ENCODE data around the gene LNPK.
"Not testable (repeated sequence)": the region's sequence is repeated elsewhere in the genome, so short reads cannot be mapped to it uniquely, and the experiment has no call there.

LNPK gene

GRCh38 chr2:175913849-175914743, 88.0 kb downstream of the LNPK start:
- peak in 1 of 10 donors; percentile 74 for DNase-seq
- intact Hi-C loops (cut with DNase I) = not testable (repeated sequence)

- DNase-seq; intact Hi-C loops (cut with DNase I): not testable (repeated sequence)
These were observed 88.8 kb downstream of the LNPK start for GRCh38 chr2:175913267-175913666.

- DNase-seq = no peak
- intact Hi-C loops (cut with DNase I) = no loop called here
These were observed 98.0 kb downstream of the LNPK start for GRCh38 chr2:175904035-175904434.

GRCh38 chr2:175903384-175903936, 98.6 kb downstream of the LNPK start:
- intact Hi-C loops (cut with DNase I) = no loop called here
- no peak for DNase-seq

- intact Hi-C loops (cut with DNase I) = not testable (repeated sequence)
These were observed 106.1 kb downstream of the LNPK start for GRCh38 chr2:175895957-175896356.

GRCh38 chr2:175892046-175892445, 110.0 kb downstream of the LNPK start:
- no peak for DNase-seq
- intact Hi-C loops (cut with DNase I) = no loop called here

More at GRCh38 chr2:175895957-175896356, 106.1 kb downstream of the LNPK start:
- DNase-seq = not testable (repeated sequence)

- intact Hi-C loops (cut with DNase I) = no loop called here
These were observed 111.3 kb downstream of the LNPK start for GRCh38 chr2:175890636-175891242.

GRCh38 chr2:175889701-175890302, 112.3 kb downstream of the LNPK start:
- DNase-seq = no peak
- intact Hi-C loops (cut with DNase I) = no loop called here

More at GRCh38 chr2:175890636-175891242, 111.3 kb downstream of the LNPK start:
- no peak for DNase-seq

- intact Hi-C loops (cut with DNase I) = no loop called here
- no peak for DNase-seq
These were observed 114.3 kb downstream of the LNPK start for GRCh38 chr2:175887776-175888175.

GRCh38 chr2:175884697-175885393, 117.2 kb downstream of the LNPK start:
- intact Hi-C loops (cut with DNase I) = no loop called here
- DNase-seq = no peak

- intact Hi-C loops (cut with DNase I) = no loop called here
- no peak for DNase-seq
These were observed 118.4 kb downstream of the LNPK start for GRCh38 chr2:175883586-175884194.

GRCh38 chr2:175879679-175880078, 122.4 kb downstream of the LNPK start:
- intact Hi-C loops (cut with DNase I) = no loop called here
- no peak for DNase-seq

GRCh38 chr2:175877845-175878544, 124.1 kb downstream of the LNPK start:
- intact Hi-C loops (cut with DNase I) = no loop called here
- DNase-seq = no peak

- DNase-seq = no peak
- intact Hi-C loops (cut with DNase I) = no loop called here
These were observed 127.8 kb downstream of the LNPK start for GRCh38 chr2:175874291-175874690.

Measured in posterior cingulate gyrus (tissue), 11 donors.